ENCODE results near the gene PICK1.
"Not testable (repeated sequence)": the region's sequence is repeated elsewhere in the genome, so short reads cannot be mapped to it uniquely, and the experiment has no call there.

Gene PICK1

GRCh38 chr22:38031491-38031890 lies 25.7 kb upstream of the PICK1 start:
- no peak for DNase-seq

GRCh38 chr22:38032681-38033521 lies 24.3 kb upstream of the PICK1 start:
- peak; percentile 41 for DNase-seq

GRCh38 chr22:38033522-38034277 lies 23.5 kb upstream of the PICK1 start:
- peak; percentile 72 for DNase-seq

- peak; percentile 51 for DNase-seq
These were observed 22.8 kb upstream of the PICK1 start for GRCh38 chr22:38034278-38034882.

- no peak for DNase-seq
These were observed 22.2 kb upstream of the PICK1 start for GRCh38 chr22:38034884-38035529.

- DNase-seq = peak; percentile 79
These were observed 21.7 kb upstream of the PICK1 start for GRCh38 chr22:38035530-38035885.

- DNase-seq = no peak
These were observed 20.7 kb upstream of the PICK1 start for GRCh38 chr22:38036392-38037062.

- DNase-seq = not testable (repeated sequence)
These were observed 19.6 kb upstream of the PICK1 start for GRCh38 chr22:38037367-38038150.

GRCh38 chr22:38038426-38038825 lies 18.8 kb upstream of the PICK1 start:
- DNase-seq = no peak

- no peak for DNase-seq
These were observed 18.1 kb upstream of the PICK1 start for GRCh38 chr22:38038890-38039812.

GRCh38 chr22:38040953-38041759 lies 16.0 kb upstream of the PICK1 start:
- no peak for DNase-seq

GRCh38 chr22:38041760-38042487 lies 15.3 kb upstream of the PICK1 start:
- DNase-seq = no peak

- DNase-seq = no peak
These were observed 14.8 kb upstream of the PICK1 start for GRCh38 chr22:38042488-38042790.

GRCh38 chr22:38043151-38044039 lies 13.8 kb upstream of the PICK1 start:
- DNase-seq = no peak

- no peak for DNase-seq
These were observed 11.0 kb upstream of the PICK1 start for GRCh38 chr22:38046070-38046748.

- no peak for DNase-seq
These were observed 7.2 kb upstream of the PICK1 start for GRCh38 chr22:38049812-38050619.

- no peak for DNase-seq
These were observed 6.5 kb upstream of the PICK1 start for GRCh38 chr22:38050720-38051119.
